Muscle of arm (tissue), 12 donors: ENCODE data around the gene PRKD1. TPM values are rescaled to one million over a fixed set of nuclear protein-coding genes. Genes with fewer than 3 reads are reported as not detected.
"Not testable (repeated sequence)": the region's sequence is repeated elsewhere in the genome, so short reads cannot be mapped to it uniquely, and the experiment has no call there.

Source experiments
- DNase-seq: peaks from one replicate; pipeline ENCODE4 v3.0.0-alpha.2; 2013
- polyA plus RNA-seq, 12 donors: library from polyadenylated mRNA; unstranded; fragments of 120-200 nt; gene quantifications; one replicate each; pipeline ENCODE4 v1.2.1, GENCODE V29; 2013; ENCODE audit not compliant: insufficient read length in 12 of 12

Gene PRKD1
- polyA plus RNA-seq, 12 donors: 13.0 to 32.8 (median 25.5) TPM; not detected in 1

DNA sequence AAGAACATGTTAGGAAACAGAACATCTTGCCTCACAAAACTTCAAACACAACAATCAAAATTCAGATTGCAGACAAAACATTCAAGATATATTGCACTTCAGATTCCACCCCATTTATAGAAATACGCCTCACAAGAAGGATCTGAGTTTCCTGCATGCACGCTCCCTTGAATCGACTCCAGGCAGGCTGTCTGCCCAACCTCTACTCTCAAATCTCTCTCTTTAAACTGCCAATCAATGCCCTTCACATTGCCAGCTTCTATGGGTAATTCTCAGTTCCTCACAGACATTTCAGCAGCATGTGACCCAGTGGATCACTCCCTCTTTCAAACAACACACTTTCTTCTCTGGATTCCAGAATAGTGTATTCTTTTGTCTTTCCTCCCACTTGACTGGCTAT is 184.1 kb downstream of the PRKD1 start:
- DNase-seq: no peak

DNA sequence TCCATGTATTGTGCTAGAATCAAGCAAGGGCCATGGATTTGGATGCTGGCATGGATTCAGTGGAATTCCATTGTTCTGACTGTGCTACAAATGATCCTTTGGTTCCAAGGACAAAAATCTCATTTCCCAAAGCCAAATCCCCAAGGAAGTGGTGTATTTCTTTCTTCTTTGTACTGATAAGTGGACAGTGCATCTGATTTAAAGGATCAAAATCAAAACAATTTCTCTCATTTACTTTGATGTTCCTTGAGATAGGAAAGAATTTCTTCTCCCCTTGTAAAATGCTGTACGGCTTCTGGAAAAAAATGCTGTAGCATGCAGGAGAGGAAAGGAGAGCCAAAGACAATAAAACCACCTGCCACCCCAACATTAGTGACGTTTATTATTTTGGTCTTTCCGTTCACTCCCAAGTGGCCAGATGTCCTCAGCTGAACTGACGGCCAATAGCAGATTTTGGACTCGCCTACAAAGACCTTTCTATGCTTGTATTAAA is 185.7 kb downstream of the PRKD1 start:
- DNase-seq: peak; percentile 35

DNA sequence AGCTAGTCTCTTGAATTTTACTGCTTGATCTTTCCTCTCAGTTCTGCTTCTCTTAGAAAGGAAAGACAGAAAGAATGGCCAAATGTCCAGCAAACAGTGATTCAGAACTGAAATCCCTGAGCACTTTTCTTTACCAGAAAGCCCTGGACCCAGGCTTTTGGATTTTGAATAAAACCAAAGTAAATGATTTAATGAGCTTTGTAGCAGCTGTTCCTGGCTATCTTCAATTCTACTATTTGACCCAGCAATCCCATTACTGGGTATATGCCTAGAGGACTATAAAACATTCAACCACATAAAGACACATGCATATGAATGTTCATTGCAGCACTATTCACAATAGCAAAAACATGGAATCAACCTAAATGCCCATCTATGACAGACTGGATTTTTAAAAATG is 187.2 kb downstream of the PRKD1 start:
- no peak for DNase-seq

DNA sequence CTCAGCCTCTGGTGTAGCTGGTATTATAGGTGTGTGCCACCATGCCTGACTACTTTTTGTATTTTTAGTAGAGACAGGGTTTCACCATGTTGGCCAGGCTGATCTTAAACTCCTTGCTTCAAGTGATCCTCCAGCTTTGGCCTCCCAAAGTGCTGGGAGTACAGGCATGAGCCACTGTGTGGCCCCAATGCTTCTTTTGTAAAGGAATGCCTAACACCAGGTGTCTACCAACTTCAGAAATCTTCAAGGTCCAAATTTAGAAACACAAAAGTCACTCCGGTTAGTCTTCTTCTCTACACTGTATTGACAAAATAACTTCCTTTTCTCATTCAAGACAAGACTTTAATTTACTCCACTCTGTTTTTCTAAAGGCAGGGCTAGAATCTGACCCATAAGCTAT is 188.7 kb downstream of the PRKD1 start:
- no peak for DNase-seq

DNA sequence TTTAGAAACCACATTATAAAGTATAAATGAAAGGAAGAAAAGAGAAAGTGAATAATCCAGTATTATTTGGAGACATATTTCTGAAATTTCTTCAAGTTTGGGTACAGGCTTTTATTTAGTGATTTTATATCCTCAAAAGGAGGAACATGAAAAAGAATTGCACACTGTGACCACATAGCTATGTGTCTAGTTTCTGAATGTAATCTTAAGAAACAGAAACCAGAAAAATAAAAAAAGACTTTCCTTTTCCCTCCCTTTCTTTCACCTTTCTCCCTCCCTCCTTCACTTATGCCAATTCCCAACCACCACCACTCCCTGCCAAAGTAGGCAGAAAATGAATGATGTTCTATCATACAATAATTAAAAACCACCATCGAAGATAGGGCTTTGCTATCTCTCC is 189.6 kb downstream of the PRKD1 start:
- DNase-seq: no peak

DNA sequence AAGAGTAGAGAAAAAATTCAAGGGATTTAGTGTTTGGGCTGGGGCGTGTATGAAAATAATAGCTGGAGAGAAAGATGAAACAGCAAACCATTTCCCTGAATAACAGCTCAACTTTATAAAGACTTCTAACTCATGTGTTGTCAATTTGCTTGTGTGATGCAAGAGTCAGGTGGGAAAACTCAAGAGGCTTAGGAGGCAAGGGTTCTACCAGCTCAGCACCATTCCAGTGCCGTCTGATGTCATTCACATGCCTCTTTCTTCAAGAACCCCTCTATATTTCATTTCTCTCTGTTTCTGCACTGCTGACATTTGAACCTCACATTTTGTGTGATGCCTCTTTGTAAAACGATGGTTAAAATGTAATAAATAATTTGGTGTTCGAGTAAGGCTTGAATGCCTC is 192.2 kb downstream of the PRKD1 start:
- DNase-seq: no peak

DNA sequence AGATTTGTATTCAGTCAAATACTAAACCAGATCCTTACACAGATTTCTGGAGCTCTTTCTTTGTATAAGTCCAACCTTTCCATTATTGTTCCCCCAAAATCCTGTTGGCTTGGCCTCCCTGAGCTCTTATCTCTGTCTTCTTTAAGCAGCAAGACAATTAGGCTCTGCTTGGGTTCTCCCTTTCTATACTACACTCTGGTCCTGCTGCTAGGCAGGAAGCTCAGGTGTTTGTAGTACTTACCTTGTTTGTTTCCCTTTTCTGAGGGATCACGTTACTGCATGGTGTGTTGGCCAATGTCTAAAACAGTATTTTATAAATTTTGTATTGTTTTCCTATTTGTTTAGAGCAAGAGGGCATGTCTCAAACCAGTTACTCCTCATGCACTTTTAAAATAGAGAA is 192.9 kb downstream of the PRKD1 start:
- DNase-seq: no peak

DNA sequence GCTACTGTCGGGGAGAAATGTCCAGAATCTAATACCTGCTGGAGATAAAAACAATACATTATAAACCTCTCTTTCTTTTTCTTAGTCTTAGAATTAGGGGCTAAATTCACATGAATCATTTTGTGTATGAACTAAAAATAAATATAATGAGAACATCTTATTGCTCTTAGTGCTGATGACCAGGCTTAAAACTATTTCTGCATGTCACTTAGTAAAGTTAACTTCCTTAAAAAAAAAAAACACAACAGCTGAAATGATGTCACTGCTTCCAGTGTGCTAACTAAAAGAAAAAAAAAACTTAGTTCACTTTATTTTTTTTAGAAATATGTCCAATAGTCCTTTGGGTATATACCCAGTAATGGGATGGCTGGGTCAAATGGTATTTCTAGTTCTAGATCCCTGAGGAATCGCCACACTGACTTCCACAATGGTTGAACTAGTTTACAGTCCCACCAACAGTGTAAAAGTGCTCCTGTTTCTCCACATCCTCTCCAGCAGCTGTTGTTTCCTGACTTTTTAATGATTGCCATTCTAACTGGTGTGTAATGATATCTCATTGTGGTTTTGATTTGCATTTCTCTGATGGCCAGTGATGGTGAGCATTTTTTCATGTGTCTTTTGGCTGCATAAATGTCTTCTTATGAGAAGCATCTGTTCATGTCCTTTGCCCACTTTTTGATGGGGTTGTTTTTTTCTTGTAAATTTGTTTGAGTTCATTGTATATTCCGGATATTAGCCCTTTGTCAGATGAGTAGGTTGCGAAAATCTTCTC is 200.9 kb downstream of the PRKD1 start:
- not testable (repeated sequence) for DNase-seq

DNA sequence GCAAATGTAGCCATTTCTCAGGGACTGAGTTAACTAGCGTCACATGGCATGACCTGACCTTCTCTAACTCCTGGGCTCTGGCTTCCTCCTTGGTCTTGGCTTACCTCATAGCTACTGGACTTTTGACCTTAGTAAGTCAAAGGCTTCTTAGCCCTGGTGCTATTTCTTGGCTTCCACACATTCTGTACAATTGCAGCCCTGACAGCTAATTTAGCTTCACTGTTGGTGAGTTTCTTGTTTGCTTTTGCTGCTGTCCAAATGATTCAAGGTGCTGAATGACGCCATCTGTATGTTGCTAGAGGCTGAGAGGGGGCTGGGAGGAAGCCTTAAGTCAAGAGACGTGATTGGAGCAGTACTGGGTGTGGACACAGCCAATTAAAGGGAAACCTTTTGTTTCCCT is 202.7 kb downstream of the PRKD1 start:
- DNase-seq: no peak

DNA sequence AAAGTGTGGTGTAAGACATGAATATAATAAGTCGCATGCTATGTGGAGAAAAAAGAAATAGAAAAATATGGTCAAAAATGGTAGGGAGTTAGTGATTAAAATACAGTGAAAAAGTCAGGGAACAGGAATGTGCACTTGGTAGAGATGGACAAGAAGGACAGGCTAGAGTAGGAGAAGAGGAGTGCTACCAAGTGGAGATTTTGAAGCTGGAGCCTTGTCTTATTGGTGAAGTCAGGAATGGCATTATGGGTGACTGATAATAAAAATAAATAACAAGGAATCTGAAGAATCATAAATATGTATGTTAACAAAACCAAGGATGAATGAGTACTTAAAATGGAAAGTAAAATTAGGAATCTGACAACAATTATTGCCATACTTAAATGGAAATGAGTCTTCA is 204.8 kb downstream of the PRKD1 start:
- DNase-seq: no peak

DNA sequence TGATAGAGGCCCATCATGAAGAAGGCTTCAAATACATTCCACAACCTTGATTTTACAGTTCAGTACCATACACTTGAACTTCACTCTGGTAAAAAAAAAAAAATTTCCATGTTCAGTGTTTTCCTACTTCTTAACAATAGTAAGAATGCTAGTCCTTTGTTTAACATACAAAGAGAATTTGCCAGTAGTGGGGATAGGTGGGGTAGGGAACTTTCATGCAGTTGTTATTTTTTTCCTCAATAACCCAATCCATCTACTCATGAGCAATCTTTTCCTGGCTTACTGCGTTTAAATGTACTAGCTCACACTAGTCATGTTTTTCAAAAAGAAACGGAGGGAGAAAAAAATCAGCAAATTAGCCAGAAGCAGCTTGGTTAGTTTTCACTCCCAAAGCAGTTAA is 206.1 kb downstream of the PRKD1 start:
- peak; percentile 9 for DNase-seq

DNA sequence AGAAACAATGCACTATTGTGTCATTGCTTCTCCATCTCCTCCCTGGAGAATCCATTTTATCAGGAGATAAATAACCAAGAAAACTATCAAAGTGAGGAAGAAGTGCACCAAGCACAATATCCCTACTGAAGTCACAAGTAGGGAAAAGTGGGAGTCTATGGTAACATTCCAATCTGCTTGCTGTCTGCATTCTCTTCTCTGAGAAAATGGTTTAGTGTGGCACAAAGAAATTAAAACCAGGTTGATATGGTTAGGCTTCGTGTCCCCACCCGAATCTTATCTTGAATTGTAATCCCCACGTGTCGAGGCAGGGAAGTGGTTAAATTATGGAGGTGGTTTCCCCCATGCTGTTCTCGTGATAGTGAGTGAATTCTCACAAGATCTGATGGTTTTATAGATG is 209.7 kb downstream of the PRKD1 start:
- DNase-seq: no peak

DNA sequence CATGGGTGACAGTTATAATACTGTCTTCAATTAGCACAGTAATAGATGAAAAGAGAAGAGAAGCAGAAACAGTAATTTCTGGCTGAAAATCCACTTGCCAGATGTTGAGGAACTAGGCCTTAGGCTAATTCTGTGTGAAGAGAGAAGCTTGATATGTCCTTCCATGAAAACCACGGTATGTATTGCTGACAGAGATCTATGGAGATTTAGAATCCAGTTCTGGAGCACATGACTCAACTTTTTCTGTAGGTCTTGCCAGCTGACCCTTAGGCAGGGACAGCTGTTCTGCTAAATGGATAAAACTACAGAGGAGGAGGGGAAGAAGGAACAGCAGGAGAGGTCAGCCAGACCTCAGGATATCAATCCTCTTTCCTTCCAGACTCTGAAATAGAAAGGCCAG is 211.5 kb downstream of the PRKD1 start:
- no peak for DNase-seq

DNA sequence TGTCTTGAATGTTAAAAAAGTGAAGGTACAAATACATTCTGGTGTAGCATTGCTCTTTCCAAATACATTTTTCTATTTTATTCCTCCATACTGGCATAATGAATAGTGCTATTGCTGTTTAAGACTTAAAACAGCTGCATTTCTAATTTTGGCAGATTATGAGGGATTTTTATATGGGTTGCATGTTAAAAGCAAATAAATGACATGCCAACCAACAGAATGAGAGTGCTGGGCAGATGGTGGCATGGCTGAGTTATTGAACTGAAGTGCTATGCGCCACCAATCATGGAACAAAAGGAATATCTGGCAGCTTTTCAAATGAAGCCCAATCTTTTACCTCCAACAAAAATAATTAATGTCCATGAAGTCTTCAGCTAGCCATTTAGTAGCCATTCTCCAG is 215.0 kb downstream of the PRKD1 start:
- DNase-seq: no peak

DNA sequence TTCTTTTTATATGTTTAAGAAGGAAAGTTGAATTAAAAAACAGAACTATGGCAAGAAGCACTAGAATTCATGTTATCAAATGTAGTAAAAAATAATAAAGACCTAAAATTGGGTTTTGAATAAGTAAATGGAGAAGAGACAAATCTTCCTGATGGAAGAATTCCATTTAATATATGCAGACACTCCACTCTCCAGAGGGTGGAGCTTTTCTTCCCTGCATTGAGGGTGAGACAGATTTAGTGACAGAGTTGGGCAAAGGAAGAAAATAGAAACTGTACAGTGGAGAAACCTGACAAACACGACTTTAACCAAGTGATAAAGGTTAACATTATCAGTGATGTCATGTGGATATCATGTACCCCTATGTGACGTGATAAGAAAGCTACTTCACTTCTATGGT is 217.6 kb downstream of the PRKD1 start:
- DNase-seq: no peak

DNA sequence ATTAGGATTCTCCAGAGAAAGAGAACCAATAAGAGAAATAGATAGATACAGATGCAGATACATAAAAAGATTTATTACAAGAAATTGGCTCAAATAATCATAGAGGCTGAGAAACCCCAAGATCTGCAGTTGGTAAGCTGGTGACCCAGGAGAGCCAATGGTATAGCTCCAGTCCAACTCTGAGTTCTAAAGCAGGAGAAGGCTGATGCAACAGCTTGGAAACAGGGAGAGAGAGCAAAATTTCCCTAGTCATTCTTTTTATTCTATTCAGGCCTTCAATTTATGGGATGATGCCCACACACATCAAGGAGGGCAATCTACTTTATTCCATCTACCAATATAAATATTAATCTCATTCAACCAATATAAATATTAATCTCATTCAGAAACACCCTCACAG is 218.2 kb downstream of the PRKD1 start:
- DNase-seq: no peak

DNA sequence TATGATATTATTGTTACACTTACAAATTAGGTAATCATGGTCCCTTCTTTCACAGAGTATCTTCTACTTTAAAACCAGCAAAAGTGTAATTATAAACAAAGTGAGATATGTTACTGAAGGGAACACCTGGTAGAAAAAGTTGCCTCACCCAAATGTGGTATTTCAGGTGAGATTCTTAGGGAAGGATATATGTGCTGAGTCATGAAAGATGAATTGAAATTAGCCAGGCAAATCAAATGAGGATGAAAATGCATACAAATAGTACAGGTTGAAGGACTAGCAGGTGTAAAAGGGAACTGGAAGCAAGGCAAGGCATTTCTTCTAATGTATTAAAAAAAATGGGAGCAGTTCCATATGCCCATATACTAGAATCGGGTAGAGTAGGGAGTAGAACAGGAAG is 220.9 kb downstream of the PRKD1 start:
- DNase-seq: no peak

DNA sequence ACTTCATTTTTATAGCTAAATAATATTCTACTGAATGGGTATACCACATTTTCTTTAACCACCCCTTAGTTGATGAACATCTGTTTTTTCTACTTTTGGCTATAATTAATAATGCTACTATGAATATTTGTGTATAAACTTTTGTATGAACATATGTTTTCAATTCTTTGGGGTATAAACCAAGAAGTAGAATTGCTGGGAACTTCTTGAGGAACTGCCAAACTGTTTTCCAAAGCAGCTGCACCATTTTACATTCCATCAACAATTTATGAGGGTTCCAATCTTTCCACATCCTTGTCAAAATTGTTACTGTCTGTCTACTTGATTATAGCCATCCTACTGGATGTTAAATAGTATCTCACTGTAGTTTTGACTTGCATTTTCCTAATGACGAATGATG is 221.8 kb downstream of the PRKD1 start:
- DNase-seq: no peak

DNA sequence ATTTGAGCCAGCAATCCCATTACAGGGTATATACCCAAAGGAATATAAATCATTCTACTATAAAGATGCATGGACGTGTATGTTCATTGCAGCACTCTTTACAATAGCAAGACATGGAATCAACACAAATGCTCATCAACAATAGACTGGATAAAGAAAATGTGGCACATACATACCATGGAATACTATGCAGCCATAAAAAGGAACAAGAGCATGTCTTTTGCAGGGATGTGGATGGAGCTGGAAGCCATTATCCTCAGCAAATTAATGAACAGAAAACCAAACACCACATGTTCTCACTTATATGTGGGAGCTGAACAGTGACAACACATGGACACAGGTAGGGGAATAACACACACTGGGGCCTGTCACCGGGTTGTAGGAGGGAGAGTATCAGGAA is 238.1 kb downstream of the PRKD1 start:
- not testable (repeated sequence) for DNase-seq

DNA sequence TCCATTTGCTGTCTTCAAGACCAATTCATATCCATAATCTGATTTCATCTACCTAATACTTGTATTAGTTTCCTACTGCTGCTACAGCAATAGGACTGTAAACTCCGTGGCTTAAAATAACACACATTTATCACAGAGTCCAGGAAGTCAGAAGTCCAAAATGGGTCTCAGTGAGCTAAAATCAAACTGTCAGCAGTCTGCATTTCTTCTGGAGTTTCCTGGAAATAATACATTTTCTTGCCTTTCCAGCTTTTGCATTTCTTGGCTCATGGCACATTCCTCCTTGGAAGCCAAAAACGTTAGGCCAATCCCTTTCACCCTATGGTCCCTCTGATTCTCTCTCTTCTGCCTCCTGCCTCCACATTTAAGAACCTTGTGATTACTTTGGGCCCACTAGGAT is 239.8 kb downstream of the PRKD1 start:
- peak; percentile 8 for DNase-seq

DNA sequence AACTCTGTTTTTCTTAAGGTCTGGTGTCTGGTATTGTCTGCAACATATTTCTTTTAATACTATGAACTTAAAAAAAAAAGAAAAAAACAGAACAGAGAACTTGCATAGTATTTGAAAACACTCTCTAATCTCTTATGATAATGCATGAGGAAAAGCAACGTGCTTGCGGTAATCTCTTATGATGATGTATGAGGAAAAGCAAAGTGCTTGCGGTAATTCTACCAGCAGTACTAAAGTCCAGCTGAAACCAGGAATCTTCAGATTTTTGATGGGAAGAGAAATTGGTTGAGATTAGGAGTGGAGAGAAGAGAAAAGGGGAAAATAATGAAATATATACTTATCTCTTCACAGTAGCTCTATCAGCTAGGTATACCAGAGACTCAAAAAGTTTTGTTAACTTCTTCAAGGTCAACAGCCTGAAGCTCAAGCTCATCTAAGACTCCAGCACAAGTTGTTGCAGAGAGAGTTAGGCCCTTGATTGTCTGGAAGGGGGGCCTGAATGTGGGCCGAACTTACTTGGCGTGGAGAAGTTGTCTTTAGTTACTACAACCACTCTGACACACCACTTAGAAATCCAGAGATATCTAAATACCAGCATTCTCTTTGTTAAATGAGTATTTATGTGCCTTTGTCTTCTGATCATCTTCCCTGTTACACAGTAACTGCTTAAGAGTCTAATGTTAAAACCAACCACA is 240.4 kb downstream of the PRKD1 start:
- no peak for DNase-seq

DNA sequence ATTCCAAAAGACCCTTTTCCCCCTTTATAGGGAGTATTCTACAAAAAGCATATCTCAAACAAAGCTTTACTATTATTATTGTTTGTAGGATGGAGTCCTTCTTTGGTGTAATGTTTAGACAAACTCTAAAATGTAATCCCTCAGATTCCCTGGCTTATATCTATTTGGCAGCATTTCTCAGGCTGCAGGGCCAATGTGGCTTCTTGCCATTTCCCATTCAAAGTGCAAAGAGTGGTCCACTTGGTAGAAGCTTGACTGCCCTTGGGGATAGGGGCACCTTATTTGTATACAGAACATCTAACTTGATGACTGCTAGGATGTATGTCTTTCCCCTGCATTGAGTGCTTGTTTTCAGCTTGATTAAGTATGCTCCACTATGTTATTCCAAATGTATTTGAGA is 242.7 kb downstream of the PRKD1 start:
- DNase-seq: no peak

DNA sequence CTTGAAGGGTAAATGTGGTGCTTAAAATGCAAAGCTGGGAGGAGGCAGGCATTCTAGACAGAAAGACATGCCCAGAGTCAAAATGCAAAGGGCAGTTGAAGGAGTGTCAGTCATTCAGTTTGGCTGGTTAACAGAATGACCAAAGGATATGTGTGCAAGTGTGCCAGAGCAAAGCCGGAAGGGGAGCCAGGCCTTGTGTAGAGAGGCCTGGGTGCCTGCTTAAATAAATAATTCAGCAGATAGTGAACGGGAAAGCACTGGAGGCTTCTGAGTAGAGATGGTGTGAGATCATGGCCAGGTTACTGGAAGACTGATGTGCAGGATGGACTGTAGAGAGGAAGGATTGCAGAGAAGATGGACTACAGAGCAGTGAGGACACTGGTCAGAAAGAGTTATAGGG is 244.9 kb downstream of the PRKD1 start:
- no peak for DNase-seq

DNA sequence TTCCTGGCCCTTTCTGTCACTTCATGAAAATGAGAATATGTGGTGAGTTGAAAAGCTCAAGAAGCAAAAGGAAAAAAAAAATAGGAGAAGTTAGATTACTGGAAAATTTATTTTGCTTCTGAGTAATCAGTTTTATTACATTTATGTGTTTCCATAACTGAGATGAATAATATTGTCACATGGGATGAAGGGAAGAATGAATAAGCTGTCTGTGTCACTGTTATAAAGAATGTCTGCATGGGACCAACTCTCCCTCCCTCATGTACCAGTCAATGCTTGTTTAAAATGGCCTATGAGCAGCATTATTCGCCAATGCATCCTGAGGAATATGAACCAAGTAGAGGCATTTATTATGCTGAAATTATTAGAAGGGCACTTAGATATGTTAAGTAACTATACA is 246.3 kb downstream of the PRKD1 start:
- no peak for DNase-seq
